Stimulated activated naive CD4-positive, alpha-beta T cell (primary cell): Measurements from ENCODE around the gene ZNF335.

Source experiments
- DNase-seq, 6 experiments: peaks; one replicate each; lab custom pipeline; 2025; lab: John Stamatoyannopoulos, UW

The ZNF335 gene

DNA sequence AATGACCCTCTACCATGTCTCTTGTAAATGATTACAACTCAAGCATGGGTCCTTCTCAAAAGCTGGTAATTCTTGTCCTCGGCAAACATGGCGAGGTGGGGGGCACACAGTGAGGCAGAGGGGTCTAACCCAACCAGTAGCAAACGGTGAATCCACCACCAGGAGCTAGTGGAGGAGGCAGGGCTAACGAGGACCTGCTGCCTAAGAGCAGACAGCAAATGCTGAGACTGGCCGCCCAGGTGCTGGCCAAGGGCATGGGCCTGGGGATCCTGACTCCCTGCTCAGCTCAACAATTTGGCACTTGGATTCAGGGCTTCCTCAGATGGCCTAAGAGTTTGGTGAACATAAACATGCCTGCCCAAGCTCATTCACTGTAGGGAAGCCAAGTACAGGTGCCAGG lies 19.1 kb downstream of the ZNF335 start:
- no peak for DNase-seq

DNA sequence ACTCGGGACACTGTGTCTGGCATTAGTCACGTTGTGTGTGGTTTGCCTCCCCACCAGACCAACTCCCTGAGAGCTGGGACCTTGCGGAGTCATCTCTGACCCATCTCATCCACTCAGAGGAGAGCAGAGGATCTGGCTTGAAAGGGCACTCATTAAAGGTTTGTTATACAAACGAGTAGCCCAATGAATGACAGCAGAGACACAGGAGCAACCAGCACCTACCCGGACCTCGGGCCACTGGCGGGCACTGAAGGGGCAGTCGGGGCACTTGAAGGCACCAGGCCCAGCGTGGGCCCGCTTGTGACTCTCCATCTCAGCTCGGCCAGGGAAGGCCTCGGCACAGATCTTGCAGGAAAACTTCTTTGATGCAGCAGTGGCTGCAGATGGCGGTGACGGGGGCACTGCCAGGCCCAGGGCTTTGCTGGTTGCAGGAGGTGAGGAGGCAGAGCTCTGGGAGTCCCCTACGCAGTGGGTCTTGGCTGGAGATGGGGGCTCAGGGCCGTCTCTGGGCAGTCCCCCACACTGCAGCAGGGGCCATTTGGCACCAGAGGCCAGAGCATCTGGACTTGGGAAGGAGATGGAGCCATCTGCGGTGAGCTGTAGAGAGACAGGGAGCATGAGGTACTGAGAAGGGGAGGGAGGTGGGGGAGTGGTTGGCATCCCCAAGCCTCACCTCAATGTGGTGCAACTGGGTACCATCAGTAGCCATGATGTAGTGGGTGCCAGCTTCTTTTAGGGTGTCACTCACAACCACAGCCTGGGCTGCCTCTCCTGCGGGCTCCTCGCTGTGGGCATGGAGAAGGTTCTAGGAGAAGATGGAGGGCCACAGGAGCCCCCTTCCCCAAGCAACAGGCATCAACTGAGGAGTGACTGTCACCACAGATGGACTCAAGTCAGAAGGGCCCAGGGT lies 19.8 kb downstream of the ZNF335 start:
- DNase-seq = no peak

DNA sequence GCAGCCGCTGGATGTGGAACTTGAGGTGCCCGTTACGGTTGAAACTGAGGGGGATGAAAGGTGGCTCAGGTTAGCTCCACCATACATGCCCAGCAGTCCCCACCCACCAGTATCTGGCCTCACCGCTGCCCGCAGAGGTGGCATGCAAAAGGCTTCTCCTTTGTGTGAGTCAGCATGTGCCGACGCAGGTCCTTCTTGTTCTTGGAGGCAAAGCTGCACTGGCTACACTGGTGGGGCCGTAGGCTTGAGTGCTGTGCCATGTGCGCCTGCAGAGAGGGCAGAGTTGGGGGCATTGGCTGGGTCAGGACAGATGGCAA lies 21.7 kb downstream of the ZNF335 start:
- no peak for DNase-seq

DNA sequence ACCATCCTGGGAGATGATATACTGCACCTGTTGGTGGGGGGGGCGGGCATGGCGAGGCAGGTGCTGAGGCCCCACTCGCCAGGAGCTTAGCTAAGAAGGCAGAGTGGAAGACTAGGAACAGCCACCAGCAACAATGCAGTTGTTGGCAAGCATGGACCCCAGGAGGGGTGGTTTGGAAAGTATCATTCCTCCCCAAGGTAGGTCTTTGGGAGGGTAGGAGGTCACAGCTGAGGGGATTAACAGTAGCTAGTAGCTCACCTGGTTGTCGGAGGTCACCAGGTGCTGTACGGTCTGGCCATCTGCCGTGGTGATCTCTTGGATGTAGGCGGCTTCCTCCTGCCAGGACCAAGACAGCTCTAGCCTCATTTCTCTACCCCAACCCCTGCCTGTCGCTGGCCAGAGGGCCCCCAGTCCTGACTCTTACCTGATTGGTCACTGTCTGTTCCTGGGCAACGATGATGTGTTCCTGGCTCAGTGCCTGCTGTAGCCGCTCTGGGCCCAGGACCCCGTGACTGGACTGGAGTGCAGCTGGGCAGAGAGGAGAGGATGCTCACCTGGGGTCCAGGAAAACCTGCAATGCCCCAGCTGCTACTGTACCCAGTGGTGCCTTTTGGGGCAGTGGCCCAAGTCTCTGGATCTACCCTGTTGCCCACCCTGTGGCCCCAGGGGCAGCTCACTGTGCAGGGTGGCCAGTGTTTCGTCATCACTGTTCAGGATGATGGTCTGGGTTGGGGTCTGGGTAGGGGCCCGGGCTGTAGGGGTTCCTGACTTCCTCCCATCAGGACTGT lies 22.3 kb downstream of the ZNF335 start:
- no peak for DNase-seq

DNA sequence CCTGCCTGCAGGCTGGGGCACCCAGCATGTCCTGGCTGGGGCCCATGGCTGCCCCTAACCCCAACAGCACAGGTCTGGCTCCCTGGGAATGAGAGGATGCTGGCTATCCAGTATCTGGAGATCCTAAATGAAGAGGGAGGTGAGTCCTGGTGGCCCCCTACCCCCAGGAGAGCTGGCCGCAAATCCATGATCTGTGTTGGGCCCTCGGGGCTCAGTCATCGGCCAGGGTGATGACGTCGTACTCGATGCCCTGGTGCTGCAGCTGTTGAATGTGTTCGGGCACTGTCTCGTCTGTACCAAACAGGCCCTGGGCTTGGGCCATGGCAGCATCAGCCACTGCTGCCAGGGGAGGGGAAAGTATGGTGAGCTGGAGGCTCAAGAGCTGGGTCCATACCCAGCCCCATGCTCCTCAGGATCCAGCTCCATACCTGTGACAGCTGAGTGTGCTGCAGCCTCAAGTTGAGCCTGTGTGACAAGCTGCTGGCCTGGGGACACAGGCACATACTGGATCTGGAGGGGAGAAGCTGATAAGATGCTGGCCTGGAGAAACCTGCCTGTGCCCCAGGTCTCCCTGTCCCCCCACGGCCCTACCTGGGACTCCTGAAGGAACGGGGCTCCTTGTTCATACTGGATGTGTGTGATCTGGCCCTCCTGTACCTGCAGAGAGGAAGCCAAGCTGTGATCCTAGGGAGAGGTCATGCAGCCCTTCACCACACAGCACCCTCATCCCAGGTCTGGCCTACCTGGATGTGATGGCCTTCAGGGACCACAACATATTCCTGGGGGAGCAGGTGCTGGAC lies 23.1 kb downstream of the ZNF335 start:
- DNase-seq = no peak

DNA sequence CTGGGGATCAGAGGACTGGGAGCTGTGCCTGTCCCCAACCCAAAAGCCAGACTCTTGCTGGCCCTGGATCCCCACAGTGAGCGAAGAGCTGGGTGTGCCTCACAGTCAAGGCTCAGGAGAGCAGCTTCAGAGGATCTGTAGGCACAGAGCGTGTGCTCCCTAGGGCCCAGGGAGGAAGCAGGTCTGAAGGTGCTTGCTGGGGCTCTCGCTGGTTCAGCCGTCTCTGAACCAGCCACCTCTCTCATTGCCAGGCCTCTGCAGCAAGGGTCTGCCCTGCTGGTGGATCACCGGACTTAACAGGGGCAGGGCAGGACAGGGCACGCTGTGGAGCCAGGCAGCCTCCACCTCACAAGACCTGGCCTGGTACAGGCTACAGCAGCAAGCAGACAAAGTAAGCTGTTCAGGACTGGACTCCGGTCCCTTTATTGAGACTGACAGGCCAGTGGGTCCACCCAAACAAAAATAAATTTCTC lies 23.7 kb downstream of the ZNF335 start:
- DNase-seq = no peak

DNA sequence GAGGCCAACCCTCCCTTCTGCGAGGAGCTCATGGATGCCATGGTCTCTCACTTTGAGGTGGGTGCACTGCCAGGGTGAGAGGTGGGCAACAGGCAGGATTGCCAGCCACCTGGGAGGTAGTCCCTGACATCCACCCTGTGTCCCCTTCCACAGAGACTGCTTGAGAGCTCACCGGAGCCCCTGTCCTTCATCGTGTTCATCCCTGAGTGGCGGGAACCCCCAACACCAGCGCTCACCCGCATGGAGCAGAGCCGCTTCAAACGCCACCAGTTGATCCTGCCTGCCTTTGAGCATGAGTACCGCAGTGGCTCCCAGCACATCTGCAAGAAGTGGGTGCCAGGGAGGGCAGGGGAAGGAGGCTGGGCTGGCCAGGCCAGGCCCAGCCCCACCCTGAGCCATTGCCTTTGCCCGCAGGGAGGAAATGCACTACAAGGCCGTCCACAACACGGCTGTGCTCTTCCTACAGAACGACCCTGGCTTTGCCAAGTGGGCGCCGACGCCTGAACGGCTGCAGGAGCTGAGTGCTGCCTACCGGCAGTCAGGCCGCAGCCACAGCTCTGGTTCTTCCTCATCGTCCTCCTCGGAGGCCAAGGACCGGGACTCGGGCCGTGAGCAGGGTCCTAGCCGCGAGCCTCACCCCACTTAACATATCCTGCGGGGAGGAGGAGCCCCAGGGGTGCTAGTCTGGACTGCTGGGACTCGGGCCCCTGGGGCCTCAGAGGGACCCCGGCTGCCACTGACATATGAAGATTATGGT lies 24.7 kb downstream of the ZNF335 start:
- DNase-seq = no peak

DNA sequence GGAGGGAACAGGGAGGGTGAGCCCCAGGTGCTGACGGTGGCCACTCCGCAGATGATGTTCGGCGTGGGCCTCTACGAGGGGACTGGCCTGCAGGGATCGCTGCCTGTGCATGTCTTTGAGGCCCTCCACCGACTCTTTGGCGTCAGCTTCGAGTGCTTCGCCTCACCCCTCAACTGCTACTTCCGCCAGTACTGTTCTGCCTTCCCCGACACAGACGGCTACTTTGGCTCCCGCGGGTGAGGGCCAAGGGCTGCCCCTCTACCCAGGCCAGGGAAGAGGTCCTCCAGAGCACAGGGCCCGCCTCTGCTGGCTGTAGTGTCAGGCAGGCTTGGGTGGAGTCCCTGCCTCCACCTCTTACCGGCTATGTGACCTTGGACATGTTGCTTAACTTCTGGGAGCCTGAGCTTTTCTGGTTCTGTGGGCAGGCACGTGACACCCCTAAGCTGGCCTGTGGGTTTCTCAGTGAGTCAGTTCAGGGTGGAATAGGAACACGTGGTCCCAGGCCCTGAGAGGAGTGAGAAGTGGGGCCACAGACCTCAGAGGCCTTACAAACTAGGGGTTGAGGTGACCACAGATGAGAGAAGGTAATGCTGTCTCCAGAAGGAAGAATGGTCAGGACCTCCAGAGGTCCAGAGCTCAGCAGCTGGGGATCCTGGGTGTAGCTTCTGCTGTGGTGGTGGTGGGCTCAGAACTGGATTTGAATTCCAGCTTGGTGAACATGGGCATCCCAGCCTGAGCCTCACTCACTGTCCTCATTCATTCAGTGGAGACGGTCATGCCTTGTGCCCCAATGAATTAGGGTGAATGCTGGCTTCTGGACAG lies 25.6 kb downstream of the ZNF335 start:
- no peak for DNase-seq

DNA sequence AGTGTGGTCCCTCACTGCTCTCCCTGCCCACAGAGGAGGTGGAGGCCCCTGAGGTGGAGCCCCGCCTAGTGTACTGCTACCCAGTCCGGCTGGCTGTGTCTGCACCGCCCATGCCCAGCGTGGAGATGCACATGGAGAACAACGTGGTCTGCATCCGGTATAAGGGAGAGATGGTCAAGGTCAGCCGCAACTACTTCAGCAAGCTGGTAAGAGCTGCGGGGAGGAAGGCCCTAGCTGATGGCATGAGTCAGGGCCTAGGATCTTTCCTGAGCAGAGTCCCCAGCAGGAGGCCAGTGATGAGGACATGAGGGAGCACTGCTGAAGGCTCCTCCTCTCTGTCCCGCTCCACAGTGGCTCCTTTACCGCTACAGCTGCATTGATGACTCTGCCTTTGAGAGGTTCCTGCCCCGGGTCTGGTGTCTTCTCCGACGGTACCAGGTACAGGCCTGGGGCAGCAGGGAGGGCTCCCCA lies 26.3 kb downstream of the ZNF335 start:
- DNase-seq = no peak

DNA sequence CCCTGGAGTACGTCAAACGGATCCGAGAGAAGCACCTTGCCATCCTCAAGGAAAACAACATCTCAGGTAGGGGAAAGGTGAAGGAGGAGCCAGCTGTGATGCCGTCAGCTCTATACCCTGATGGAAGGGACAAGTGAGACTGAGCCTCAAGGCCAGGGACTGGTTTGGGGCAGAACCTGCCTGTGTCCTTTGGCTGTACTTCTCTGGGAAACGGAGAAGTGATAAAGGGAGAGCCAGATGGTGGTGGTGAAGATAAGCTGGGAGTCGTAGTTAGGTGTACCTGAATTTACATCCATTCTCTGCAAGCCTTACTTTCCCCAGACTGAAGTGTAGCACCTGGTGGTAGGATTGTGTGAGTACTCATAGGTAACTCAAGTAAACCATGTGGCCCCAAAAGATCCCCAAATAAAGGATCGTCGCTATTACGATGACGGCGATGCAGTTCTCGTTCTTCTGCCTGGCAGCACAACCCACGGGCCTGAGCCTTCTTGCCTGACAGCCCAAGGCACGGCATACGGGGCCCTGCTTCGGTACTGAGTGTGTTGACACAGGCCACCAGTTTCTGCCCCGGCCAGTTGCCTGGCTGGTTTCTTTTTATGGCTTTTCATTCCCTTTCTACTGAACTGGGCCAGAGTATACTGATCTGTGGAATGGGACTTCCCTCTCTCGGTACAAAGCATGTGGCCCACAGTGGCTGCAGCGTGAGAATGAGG lies 26.9 kb downstream of the ZNF335 start:
- DNase-seq = no peak

DNA sequence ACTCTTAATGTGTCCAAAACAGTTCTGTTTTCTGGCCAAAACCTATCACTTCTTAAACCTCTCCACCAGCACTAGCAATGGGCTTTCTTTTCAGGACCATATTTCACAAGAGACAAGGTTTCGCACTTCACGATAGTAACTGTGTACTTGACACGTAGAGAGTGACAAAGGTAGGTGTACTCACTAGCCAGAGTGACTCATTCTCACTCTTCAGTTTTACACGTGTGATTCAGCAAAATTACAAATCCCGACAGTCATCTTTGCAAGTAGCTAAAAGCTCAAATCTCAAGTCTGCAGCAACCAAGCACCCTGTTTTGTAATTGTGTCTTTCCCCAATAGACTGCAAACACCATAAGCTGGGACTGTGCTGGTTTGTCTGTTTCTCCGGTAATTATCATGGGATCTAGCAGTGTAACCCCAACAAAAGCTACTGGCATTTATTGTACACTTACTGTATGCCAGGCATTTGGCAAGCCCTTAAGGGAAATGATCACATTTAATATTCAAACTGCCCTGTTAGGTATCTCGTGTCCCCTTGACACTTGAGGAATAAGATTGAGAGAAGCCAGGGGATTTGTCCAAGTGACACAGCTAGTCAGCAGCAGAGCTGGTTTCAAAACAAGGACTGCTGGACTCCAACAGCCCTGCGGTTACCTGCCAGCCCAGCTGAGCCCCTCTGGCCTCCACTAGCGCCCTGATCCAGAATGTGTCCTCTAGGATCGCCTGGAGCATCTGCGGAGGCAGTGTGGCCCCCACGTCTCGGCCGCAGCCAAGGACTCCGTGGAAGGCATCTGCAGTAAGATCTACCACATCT lies 27.6 kb downstream of the ZNF335 start:
- no peak for DNase-seq

DNA sequence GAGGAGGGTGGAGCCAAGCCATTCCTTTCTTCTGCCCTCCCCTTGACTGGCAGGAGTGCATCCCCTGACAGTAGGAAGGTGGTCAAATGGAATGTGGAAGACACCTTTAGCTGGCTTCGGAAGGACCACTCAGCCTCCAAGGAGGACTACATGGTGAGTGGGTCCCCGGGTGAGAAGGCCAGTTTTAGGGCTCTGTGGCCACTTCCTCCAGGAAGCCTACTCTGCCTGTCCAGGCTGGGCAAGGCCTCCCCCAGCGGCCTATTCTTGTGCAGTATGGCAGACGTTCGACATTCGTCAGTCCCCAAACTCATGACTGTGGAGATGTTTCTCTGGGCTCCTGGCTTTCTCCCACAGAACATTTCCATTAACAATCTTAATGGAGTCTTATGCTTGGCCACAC lies 28.4 kb downstream of the ZNF335 start:
- no peak for DNase-seq

DNA sequence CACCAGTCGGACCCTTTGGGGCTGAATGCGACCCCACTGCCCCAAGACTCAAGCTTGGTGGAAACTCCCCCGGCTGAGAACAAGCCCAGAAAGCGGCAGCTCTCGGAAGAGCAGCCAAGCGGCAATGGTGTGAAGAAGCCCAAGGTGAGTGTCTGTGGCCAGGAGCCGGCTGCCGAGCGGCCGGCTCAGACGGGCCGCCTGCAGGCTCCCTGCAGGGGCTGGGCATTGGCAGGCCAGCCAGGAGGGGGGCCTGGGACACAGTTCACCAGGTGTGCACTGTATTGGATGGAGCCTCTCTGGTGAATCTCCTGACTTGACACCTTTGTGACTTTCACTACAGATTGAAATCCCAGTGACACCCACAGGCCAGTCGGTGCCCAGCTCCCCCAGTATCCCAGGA lies 31.5 kb downstream of the ZNF335 start:
- DNase-seq = no peak

DNA sequence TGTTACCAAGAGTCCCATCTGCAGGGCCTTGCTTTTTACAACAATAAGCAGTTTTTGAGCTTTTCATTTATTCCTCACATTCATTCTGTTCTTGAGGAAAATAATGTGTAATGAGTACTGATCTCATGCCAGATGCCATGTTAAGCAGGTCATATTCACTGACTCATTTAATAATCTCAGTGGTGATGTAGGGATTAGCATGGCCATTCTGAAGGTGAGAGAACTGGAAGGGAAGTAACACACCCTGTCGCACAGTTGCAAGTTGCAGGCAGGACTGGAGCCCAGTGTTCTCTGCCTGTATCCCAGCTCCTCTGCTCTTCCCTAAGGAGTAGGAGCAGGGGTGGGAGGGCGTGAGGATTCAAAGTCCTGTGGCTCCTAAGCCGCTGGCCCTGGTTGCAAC lies 31.9 kb downstream of the ZNF335 start:
- DNase-seq = no peak

DNA sequence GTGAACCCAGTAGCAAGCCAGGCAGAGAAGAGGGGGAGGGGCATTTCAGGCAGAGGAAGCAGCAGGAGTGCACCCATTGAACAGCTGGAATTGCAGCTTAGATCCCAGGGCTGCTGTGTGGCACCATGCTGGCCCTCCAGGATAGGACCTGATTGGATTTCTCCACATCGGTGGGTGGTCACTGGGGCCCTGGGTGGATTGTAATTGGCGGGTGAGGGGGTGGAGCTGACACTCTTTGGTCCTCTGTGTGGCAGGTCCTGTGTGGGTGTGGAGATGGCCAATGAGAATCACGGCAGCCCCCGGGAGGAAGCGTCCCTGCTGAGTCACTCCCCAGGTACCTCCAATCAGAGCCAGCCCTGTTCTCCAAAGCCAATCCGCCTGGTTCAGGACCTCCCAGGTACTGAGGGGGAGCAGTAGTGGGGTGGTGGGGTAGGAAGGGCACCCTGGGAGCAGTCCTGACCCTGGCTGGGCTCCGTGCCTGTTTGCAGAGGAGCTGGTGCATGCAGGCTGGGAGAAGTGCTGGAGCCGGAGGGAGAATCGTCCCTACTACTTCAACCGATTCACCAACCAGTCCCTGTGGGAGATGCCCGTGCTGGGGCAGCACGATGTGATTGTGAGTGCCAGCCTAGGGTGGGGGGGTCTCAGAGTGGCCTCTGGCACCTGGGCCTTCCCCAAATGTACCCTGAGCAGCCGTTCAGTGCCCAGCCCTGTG lies 33.1 kb downstream of the ZNF335 start:
- DNase-seq = no peak

DNA sequence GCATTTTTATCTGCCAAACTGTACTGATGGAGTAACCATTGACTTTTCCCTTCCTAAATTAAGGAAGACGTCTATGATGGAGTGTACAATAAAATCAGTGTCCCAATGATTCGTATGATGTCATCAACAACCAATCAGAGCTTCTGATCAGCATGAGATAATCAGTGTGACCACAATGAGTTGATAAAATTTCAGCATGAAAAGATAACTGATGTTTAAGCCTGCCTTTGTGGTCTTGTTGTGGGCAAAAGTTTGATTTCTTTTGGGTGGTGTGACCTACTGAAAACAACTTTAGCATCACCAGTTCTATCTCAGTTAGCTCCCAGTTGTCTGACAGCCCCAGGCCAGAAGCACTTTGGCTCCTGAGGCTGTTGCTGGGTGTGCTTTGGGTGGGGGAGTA lies 34.2 kb downstream of the ZNF335 start:
- no peak for DNase-seq

DNA sequence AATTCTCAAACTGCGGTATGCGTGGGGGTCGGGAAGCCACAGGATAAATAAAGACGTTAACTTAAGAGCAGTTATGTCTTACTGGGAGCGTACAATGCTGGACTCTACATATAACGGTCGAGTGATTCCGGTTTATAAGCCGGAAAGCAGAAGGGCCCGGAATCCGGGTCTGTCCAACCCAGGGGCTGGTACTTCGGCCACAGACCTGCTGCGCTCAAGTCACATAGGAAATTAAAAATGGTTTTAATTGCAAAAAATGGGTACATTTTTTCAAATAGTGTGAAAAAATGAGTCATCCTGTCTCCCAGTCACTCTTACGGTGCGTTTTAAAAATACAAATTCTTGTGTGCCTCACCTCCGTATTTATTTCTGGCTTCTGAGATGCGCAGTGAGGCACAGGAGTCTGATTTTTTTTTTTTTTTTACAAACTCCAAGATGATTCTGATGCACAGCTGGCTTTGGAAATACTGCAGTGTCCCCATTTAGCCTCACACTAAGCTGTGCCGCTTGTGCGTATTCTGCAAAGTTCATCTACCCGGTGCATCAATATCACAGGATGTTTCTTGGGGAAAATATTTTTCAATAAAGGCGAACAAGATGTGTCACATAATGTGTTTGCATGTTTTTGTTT lies 36.5 kb downstream of the ZNF335 start:
- peak in 1 of 6 experiments; percentile 81 for DNase-seq
